ENCODE results near the gene LSM7.

The LSM7 gene

GRCh38 chr19:2328401-2329148 lies at the start of gene LSM7, which contains the start of gene SPPL2B:
Gene LSM7, minus strand, starts transcription at chr19:2328586. Its CDS starts 20 bp downstream, at chr19:2328566.
Gene SPPL2B, plus strand, starts transcription at chr19:2328684. Its CDS starts 26 bp downstream, at chr19:2328710.
- DNase-seq: peak; percentile 64

- DNase-seq: no peak
These were observed 48.6 kb upstream of the LSM7 start for GRCh38 chr19:2376784-2377519.

DNA sequence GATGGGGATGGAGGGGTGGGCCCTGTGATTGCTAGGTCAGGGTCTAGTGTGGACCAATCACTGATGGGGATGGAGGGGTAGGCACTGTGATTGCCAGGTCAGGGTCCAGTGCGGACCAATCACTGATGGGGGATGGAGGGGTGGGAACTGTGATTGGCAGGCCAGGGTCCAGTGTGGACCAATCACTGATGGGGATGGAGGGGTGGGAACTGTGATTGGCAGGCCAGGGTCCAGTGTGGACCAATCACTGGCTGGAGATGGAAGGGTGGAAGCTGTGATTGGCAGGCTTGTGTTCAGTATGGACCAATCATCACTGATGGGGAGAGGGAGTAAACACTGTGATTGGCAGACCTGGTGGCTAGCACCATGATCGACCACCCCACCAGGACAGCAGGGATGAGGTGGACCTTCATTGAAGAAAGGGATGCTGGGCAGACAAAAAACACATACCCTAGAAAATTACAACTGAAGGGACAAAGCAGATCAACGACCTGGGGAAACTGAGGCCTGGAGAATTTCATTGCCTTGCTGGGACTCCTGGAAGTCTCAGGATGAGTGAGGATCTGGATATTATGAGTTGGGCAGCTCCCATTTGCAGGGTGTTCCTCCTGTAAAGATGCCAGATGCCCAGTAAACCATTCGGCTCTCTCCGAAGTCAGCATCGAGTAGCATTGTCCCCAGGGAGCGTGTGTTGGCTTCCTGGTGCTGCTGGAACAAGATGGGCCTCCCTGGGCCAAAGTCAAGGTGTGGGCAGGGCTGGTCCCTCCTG lies 47.2 kb upstream of the LSM7 start:
- no peak for DNase-seq

DNA sequence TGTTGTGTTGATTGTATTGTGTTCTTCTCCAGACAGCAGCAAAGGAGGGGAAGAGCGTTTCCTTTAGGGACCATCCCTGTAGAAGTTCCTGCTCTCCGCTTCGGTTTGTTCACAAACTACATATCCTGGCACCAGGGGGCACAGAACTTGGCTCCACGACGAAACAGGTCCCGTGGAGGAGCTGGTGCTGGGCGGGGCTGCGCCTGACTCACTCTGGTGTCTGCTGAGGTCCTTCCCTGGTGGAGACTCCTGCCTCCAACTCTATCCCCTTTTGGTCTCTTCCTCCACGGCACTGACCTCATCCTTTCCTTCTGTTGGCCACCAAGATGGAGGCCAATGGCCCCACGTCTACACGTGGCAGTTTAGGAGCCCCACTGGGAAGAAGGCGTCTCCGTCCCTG lies 46.4 kb upstream of the LSM7 start:
- no peak for DNase-seq

- no peak for DNase-seq
These were observed 43.8 kb upstream of the LSM7 start for GRCh38 chr19:2372076-2372612.

- no peak for DNase-seq
These were observed 43.3 kb upstream of the LSM7 start for GRCh38 chr19:2371656-2372055.

GRCh38 chr19:2365201-2365970 lies 37.0 kb upstream of the LSM7 start:
- no peak for DNase-seq

- no peak for DNase-seq
These were observed 35.0 kb upstream of the LSM7 start for GRCh38 chr19:2363419-2363818.

GRCh38 chr19:2362970-2363300 lies 34.5 kb upstream of the LSM7 start:
- DNase-seq: no peak

DNA sequence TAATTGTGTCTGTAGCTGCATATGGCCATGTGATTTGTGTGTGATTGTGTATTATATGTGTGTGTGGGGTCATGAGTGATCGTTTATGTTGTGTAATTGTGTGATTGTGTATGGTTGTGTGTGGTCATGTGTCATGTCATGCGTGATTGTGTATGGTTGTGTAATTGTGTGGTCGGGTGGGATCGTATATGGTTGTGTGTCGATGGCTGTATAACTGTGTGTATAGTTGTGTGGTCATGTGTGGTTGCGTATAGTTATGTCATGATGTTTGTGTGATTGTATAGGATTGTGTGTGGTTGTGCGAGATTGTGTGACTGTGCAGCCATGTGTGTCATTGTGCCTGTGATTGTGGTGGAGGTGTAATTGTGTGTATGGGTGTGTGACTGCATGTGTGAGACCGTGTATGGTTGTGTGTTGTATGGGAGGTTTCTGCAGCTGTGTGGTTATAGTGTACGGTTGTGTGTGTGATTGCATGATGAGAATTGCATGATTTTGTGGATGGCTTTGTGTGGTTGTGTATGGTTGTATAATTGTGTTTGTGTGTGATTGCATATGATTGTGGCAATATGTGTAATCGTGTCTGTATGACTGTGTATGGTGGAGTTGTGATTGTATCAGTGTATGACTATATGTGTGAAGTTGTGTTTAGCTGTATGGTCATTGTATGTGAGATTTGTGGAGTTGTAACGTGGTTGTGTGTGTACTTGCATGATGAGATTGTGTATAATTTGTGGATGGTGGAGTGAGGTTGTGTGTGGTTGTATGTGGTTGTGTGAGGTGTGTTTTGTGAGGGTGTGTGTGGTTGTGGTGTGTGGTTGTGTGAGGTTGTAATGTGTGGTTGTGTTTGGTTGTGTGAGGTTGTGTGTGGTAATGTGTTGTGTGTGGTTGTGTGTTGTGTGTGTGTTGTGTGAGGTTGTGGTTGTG lies 33.9 kb upstream of the LSM7 start:
- DNase-seq: no peak

DNA sequence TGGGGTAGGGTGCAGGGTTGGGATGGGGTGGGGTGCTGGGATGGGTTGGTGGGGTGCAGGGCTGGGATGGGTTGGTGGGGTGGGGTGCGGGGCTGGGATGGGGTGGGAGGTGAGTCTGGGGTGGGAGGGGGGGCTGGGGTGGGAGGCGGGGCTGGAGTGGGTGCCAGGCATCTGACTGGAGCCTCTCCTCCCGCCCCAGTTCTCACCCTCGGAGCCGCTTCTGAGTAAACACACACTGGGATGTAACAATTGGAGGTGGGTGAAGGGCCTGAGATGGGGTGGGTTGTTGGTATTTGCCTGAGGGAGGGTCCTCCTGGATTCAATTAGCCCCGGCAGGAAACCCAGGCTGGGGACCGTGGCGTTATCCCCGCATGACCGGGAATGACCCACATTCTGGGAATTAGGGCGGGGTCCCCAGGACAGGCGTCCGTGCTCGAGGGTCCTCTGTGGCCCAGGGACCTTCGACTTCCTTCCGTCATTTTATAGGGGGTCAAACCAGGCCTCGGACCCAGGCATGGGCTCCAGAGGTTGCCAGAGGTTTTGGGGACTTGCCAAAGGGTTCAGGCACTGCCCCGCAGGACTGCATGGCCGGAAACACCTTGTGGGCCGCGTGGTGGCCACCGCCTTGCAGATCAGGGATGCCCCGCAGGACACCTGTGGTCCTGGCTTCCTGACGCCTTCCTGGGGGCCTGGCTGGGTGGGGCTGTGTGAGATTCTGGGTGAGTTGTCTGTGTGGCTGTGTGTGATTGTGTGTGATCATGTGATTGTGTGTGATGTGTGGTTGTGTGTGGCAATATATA lies 33.1 kb upstream of the LSM7 start:
- DNase-seq: no peak

DNA sequence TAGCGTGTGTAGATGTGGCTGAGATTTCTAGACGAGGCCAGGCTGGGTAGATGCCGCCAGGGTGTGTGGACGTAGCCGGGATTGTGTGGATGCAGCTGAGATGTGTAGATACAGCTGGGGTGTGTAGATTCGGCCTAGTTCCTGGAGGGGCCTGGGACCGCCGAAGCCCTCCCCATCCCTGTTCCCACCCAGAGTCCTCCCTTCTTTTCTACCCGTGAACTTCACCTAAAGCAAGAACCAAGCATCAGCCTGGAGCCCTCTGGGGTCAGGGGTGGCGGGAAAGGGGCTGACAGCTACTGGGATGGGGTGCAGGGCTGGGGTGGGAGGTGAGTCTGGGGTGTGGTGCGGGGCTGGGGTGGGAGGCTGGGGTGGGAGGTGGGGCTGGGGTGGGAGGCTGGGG lies 32.4 kb upstream of the LSM7 start:
- DNase-seq: no peak

DNA sequence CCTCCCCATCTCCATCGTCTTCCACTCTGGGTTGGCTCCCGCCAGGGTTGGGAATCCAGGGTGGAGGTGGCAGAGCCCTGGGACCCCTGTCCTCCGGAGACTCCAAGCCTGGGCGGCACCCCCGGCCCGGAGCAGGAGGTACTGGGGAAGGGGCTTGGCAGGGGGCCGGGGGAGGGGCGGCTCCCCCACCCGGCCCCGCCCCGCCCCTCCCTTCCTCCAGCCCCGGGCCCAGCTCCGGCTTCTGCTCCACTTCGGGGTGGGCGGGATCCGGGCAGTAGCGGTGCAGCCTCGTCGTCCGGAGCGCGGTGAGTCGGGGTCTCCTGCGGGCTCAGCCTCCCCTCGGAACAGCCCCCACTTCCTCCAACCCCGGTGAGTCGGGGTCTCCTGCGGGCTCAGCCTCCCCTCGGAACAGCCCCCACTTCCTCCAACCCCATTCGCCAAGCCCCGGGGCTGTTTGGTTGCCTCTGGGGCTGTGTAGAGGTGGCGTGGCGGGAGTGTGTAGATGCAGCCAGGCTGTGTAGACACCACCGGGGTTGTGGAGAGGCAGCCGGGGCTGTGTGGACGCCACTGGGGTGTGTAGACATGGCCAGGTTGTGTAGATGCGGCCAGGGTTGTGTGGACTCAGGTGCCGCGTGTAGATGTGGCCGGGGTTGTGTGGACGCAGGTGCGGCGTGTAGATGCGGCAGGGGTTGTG lies 31.8 kb upstream of the LSM7 start, which contains the start of gene TMPRSS9:
TMPRSS9 (plus strand) TSS at position 274 of the 694 bp plus-strand sequence. CDS start 29,521 bp downstream, outside the sequence.
- DNase-seq: no peak

DNA sequence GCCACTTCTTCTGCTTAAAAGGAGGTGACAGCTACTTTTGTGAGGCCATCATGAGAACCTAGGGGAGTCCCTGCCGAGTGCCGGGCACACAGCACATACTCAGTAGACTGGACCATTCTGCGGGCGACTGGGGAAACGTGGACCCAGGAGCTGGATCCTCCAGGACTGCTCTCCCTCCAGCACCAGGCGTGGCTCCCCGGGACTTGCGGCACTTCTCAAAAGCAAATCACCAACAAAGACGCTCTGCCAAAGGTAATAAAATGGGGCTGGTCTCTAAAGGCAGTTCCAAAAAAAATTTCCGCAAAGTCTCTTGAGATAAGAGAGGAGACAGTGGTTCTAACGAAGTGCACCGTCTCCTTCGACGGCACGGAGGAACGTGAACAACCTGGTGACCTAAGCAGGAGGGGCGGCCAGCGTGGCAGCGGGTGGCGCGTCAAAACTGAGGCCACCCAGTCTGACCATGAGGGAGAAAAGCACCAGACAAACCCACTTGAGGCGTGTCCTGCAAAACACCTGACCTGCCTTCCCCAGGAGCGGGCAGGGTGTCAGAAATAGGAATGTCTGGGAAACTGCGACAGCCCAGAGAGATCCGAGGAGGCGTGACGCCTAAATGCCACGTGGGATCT lies 30.3 kb upstream of the LSM7 start:
- DNase-seq: no peak

GRCh38 chr19:2357279-2358206 lies 29.2 kb upstream of the LSM7 start:
- no peak for DNase-seq

GRCh38 chr19:2356036-2356646 lies 27.8 kb upstream of the LSM7 start:
- DNase-seq: no peak

DNA sequence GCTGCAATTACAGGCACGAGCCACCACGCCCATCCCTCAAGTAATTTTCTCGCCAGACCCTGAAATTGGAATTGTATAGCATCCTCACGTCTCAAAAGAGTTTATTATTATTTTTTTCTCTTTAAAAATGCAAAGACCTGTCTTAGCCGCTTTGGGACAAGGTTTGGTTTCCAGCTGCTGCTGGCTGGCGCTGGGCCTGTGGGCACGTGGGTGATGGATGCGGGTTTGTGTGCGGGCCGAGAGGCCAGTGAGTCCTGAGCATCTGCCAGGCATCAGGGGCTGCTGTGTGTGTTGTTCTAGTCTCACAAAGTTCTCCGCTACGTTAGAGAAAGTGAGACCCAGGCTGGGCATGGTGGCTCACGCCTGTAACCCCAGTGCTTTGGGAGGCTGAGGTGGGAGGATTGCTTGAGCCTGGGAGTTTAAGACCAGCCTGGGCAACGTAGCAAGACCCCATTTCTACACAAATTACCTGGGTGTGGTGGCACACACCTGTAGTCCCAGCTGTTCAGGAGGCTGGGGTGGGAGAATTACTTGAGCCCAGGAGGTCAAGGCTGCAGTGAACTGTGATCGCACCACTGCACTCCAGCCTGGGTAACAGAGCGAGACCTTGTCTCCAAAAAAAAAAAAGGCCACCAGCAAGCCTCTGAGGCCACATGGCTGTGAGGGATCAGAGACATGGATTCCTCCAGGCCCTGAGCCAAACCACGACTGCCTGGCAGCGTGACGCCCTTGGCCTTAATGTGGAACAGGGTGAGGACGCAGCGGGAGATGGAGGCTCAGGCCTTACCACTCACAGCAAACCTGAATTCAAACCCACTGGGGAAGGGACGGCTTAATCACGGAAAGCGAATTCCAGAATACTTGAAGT lies 27.0 kb upstream of the LSM7 start:
- no peak for DNase-seq
